Mesendoderm (in vitro differentiated cells): Measurements from ENCODE around the gene NODAL.

Experiments
- DNase-seq: peaks from one replicate; pipeline ENCODE4 v3.0.0; 2013
- H2AK5ac ChIP-seq: 2 replicates; pipeline ENCODE4 v1.6.1; 2013; ENCODE audit warnings: low read length, inconsistent platforms
- H2BK120ac ChIP-seq: 2 replicates; pipeline ENCODE4 v1.6.1; 2013; ENCODE audit warnings: low read depth, mild to moderate bottlenecking, low read length, moderate library complexity, mixed read lengths
- H2BK15ac ChIP-seq: replicated peaks from 2 replicates; pipeline ENCODE4 v1.6.1; 2013; ENCODE audit warnings: low read depth, mild to moderate bottlenecking, moderate library complexity
- H2BK5ac ChIP-seq: 2 replicates; pipeline ENCODE4 v1.6.1; 2013; ENCODE audit warnings: low read length, inconsistent platforms
- H3K18ac ChIP-seq: 2 replicates; pipeline ENCODE4 v1.6.1; 2013; ENCODE audit warnings: mild to moderate bottlenecking, low read length, mixed read lengths
- H3K23ac ChIP-seq: one replicate; pipeline ENCODE4 v1.6.1; 2013; ENCODE audit warnings: low read length
- H3K27ac ChIP-seq: 2 replicates; pipeline ENCODE4 v1.5.1; 2013; ENCODE audit warnings: low read depth, mild to moderate bottlenecking, inconsistent platforms, low read length, moderate library complexity
- H3K27me3 ChIP-seq: 2 replicates; pipeline ENCODE4 v1.6.1; 2013; ENCODE audit warnings: low read length, control low read depth, mild to moderate bottlenecking, inconsistent platforms; ENCODE audit not compliant: insufficient read depth, poor library complexity
- H3K36me3 ChIP-seq: 2 replicates; pipeline ENCODE4 v1.6.1; 2013; ENCODE audit warnings: low read length, inconsistent platforms; ENCODE audit not compliant: control insufficient read depth, insufficient read depth
- H3K4ac ChIP-seq: one replicate; pipeline ENCODE4 v1.6.1; 2013; ENCODE audit warnings: low read depth, mild to moderate bottlenecking, low read length, moderate library complexity
- H3K4me1 ChIP-seq: 2 replicates; pipeline ENCODE4 v1.6.1; 2013; ENCODE audit warnings: low read depth, low read length, inconsistent platforms; ENCODE audit not compliant: control insufficient read depth
- H3K4me2 ChIP-seq: 2 replicates; pipeline ENCODE4 v1.6.1; 2013; ENCODE audit warnings: low read length
- H3K4me3 ChIP-seq: 2 replicates; pipeline ENCODE4 v1.5.1; 2013; ENCODE audit warnings: mild to moderate bottlenecking, low read length
- H3K56ac ChIP-seq: one replicate; pipeline ENCODE4 v1.6.1; 2013; ENCODE audit warnings: low read length
- H3K79me1 ChIP-seq: 2 replicates; pipeline ENCODE4 v1.6.1; 2013; ENCODE audit warnings: low read length, inconsistent platforms
- H3K79me2 ChIP-seq: 2 replicates; pipeline ENCODE4 v1.6.1; 2013; ENCODE audit warnings: mild to moderate bottlenecking, low read length; ENCODE audit not compliant: control insufficient read depth, insufficient read depth
- H3K9ac ChIP-seq: 2 replicates; pipeline ENCODE4 v1.6.1; 2013; ENCODE audit warnings: low read length, inconsistent platforms
- H4K5ac ChIP-seq: one replicate; pipeline ENCODE4 v1.6.1; 2013; ENCODE audit warnings: low read length
- H4K8ac ChIP-seq: one replicate; pipeline ENCODE4 v1.6.1; 2013; ENCODE audit warnings: low read depth, mild to moderate bottlenecking, control low read depth, low read length, moderate library complexity
- WGBS: extraction: QIAGEN DNeasy Blood & Tissue Kit; methylation state at CpG from one replicate; pipeline ENCODE4 v1.1.7; 2013; ENCODE audit warnings: low lambda C conversion rate, missing lambda C conversion rate; ENCODE audit not compliant: insufficient coverage; ENCODE audit errors: extremely low coverage; 5-methylcytosine and 5-hydroxymethylcytosine counted together

NODAL gene

DNA sequence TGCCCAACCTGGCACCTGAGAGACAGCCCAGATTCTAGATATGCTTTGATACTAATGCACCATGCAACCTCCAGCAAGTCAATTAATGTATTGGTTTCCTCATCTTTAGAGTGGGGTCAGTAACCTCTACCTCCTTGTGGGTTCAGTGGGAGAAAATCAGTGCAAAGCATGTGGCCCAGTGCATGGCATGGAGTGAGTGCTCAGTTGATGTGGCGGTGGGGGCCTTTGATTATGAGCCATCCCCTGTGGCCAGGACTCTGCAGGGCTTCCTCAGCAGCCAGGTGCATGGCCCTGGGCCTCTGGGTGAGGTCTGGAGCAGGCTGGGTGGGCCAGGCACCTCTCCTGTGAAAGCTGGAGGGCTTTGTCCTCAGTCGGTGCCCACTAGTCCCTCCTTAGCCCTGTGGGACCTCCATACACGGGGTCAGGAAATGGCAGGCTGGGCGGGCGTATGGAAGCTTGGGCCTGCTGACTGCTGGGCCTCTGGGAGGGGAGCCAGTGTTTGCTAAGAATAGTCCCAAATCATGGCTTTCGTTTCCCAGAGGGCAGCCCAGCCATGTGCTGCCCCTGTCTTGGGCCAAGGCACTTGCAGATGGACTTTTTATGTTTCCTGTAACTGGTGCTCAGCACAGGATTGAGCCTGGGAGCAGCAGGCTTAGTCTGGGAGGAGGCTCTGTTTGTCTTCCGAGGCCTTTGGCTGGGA lies 40.5 kb upstream of the NODAL start:
- Histone ChIP-seq H2AK5ac (no peak overlapping the region), H3K18ac (no peak overlapping the region), H3K56ac (no peak overlapping the region), H3K9ac (no peak overlapping the region), H2BK120ac (no peak overlapping the region), H3K23ac (no peak overlapping the region), H3K27me3 (no peaks in the 10 kb centered on the region), H3K4me2 (no peak overlapping the region), H2BK15ac (no peak overlapping the region), H3K36me3 (no peaks in the 10 kb centered on the region), H4K8ac (no peak overlapping the region), H3K4ac (no peak overlapping the region), H3K79me2 (peaks cover 23% of the 10 kb centered on the region), H4K5ac (no peak overlapping the region), H3K4me3 (no peak overlapping the region), H2BK5ac (no peak overlapping the region), H3K4me1 (peaks cover 11% of the 10 kb centered on the region), H3K27ac (no peak overlapping the region), H3K79me1 (peaks cover 19% of the 10 kb centered on the region)
- no peak for DNase-seq
- no CpG with 5 or more reads among the region's 7 CpGs for whole genome bisulfite sequencing

- Histone ChIP-seq H3K36me3 (no peaks in the 10 kb centered on the region), H3K9ac (no peak overlapping the region), H3K4me2 (no peak overlapping the region), H3K79me1 (peaks cover 19% of the 10 kb centered on the region), H2AK5ac (no peak overlapping the region), H3K4ac (no peak overlapping the region), H4K8ac (no peak overlapping the region), H3K27me3 (no peaks in the 10 kb centered on the region), H2BK15ac (no peak overlapping the region), H3K27ac (no peak overlapping the region), H3K23ac (no peak overlapping the region), H3K56ac (no peak overlapping the region), H2BK120ac (no peak overlapping the region), H3K18ac (no peak overlapping the region), H3K79me2 (peaks cover 23% of the 10 kb centered on the region), H3K4me1 (peaks cover 11% of the 10 kb centered on the region), H3K4me3 (no peak overlapping the region), H4K5ac (no peak overlapping the region), H2BK5ac (no peak overlapping the region)
- no peak for DNase-seq
- WGBS: no CpG with 5 or more reads among the region's 9 CpGs
Measured at GRCh38 chr10:70481105-70481504, 39.6 kb upstream of the NODAL start.

- H2AK5ac ChIP-seq: no peak overlapping the region
Measured at GRCh38 chr10:70480239-70480861, 38.9 kb upstream of the NODAL start.

GRCh38 chr10:70479626-70480238 lies 38.3 kb upstream of the NODAL start:
- WGBS: no CpG with 5 or more reads among the region's 8 CpGs
- Histone ChIP-seq H2BK5ac (no peak overlapping the region), H3K79me2 (peaks cover 23% of the 10 kb centered on the region), H2AK5ac (no peak overlapping the region), H4K5ac (no peak overlapping the region), H3K36me3 (no peaks in the 10 kb centered on the region), H3K9ac (peak overlapping the region; percentile 91), H3K27ac (no peak overlapping the region), H2BK15ac (no peak overlapping the region), H3K4me3 (no peak overlapping the region), H4K8ac (no peak overlapping the region), H3K4me1 (peaks cover 11% of the 10 kb centered on the region), H3K18ac (no peak overlapping the region), H3K79me1 (peaks cover 19% of the 10 kb centered on the region), H3K23ac (no peak overlapping the region), H3K4ac (no peak overlapping the region), H3K56ac (peak overlapping the region; percentile 96), H3K27me3 (no peaks in the 10 kb centered on the region), H2BK120ac (no peak overlapping the region), H3K4me2 (peak overlapping the region; percentile 97)
- peak; percentile 36 for DNase-seq

More at GRCh38 chr10:70480239-70480861, 38.9 kb upstream of the NODAL start:
- Histone ChIP-seq H3K4me2 (peak overlapping the region; percentile 10), H3K27ac (no peak overlapping the region), H3K56ac (peak overlapping the region; percentile 63), H3K23ac (no peak overlapping the region), H4K8ac (no peak overlapping the region), H3K79me1 (peaks cover 19% of the 10 kb centered on the region), H3K36me3 (no peaks in the 10 kb centered on the region), H4K5ac (no peak overlapping the region), H2BK120ac (no peak overlapping the region), H3K18ac (no peak overlapping the region), H2BK5ac (no peak overlapping the region), H3K4me3 (no peak overlapping the region), H3K4ac (no peak overlapping the region), H3K9ac (peak overlapping the region; percentile 43), H2BK15ac (no peak overlapping the region), H3K27me3 (no peaks in the 10 kb centered on the region), H3K79me2 (peaks cover 23% of the 10 kb centered on the region), H3K4me1 (peaks cover 11% of the 10 kb centered on the region)
- no peak for DNase-seq
- whole genome bisulfite sequencing: no CpG with 5 or more reads among the region's 9 CpGs

- DNase-seq: peak; percentile 44
- peaks cover 19% of the 10 kb centered on the region for H3K79me1 ChIP-seq
- no peaks in the 10 kb centered on the region for H3K27me3 ChIP-seq
- H4K8ac ChIP-seq: no peak overlapping the region
- peak overlapping the region; percentile 66 for H3K23ac ChIP-seq
- peak overlapping the region; percentile 96 for H3K56ac ChIP-seq
- H3K4me3 ChIP-seq: peak overlapping the region; percentile 86
- peak overlapping the region; percentile 49 for H2AK5ac ChIP-seq
- no peak overlapping the region for H4K5ac ChIP-seq
- peak overlapping the region; percentile 0 for H3K18ac ChIP-seq
- WGBS: no CpG with 5 or more reads among the region's 11 CpGs
- H3K36me3 ChIP-seq: no peaks in the 10 kb centered on the region
- no peak overlapping the region for H2BK120ac ChIP-seq
- peaks cover 11% of the 10 kb centered on the region for H3K4me1 ChIP-seq
- H3K79me2 ChIP-seq: peaks cover 23% of the 10 kb centered on the region
- peak overlapping the region; percentile 97 for H3K4me2 ChIP-seq
- H3K9ac ChIP-seq: peak overlapping the region; percentile 91
- no peak overlapping the region for H2BK15ac ChIP-seq
- no peak overlapping the region for H3K27ac ChIP-seq
- H2BK5ac ChIP-seq: no peak overlapping the region
- H3K4ac ChIP-seq: peak overlapping the region; percentile 37
Measured at GRCh38 chr10:70479165-70479581, 37.7 kb upstream of the NODAL start.
